Retina (tissue), 1 donor: Measurements from ENCODE around the gene SLC7A1.
A peak's percentile ranks its signal among the peaks of the same experiment; 100 is the strongest.

Experiments
- DNase-seq: peaks from one replicate; pipeline ENCODE4 v3.0.0-alpha.2; 2016

Gene SLC7A1

GRCh38 chr13:29508130-29508875 lies 87.2 kb downstream of the SLC7A1 start:
- DNase-seq = peak; percentile 92

DNA sequence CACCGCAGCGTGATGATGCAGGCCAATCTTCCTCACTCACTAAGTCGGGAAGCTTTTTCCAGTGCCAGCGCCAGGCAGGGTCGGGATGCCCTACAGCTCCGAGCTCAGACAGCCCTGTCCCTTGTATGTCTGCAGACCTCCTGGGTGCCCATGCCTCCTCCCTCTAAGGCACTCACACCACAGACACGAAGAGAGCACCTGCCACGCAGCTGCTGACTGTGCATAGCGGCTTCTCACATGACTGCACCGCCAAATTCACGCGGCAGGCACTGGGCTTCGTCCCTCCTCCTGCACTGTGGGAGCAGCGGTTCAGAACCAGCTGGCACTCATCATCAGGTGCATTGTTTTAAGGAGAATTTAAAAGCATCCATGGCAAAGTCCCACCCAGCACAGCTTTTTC lies 88.1 kb downstream of the SLC7A1 start:
- peak; percentile 67 for DNase-seq

- no peak for DNase-seq
Observed at GRCh38 chr13:29505950-29506349, 89.5 kb downstream of the SLC7A1 start.

GRCh38 chr13:29505511-29505910 lies 90.0 kb downstream of the SLC7A1 start:
- no peak for DNase-seq

- no peak for DNase-seq
Observed at GRCh38 chr13:29504691-29505090, 90.8 kb downstream of the SLC7A1 start.

GRCh38 chr13:29503041-29503837 lies 92.2 kb downstream of the SLC7A1 start:
- DNase-seq = no peak

GRCh38 chr13:29502391-29503008 lies 93.0 kb downstream of the SLC7A1 start:
- DNase-seq = no peak

DNA sequence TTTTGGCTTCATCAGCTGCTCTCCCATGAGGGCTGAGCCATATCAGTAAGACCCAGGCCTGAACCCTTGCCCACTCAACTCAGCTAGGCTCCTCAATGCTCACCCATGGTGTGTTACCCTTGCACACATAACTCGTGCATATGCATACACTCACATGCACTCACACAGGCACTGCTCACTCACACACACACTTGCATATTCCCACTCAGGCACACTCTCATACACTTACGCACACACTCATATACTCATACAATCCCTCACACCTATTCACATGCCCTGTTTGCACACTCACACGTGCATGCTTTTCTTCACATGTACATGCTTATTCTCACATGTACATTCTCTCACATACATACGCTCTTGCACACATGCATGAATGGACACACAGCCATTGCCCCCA lies 93.8 kb downstream of the SLC7A1 start:
- no peak for DNase-seq

- DNase-seq = no peak
Observed at GRCh38 chr13:29500386-29500785, 95.1 kb downstream of the SLC7A1 start.

DNA sequence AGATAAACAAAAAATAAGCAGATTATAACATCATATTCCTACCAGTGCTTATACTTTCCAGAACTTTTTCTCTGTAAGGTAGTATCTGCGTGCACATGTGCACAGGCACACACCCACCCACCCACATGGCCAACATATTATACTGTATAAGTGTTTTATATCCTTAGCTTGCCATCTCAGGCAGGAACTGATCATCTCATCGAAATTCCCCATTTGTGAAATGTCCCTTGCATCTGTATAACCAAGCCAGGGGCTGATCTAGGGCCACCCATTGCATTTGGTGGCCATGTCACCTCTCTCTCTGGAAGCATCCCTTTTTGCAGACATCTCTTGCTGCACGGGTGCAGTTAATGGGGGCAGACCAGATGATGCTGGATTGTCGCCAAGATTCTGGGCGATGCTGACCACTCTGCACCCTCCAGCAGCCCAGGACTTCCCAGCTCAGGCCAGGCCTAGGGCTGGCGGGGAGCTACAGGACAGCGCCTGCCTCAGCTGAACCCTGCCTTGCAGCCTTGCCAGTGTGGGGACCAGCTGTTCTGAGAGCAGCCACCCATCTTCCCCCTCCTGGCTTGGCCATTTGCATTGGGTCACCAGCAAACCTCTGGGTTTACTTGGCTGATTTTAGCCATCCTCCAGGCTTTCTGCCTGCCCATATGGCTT lies 95.9 kb downstream of the SLC7A1 start:
- DNase-seq = no peak

GRCh38 chr13:29498426-29499040 lies 97.0 kb downstream of the SLC7A1 start:
- no peak for DNase-seq

- peak; percentile 87 for DNase-seq
Observed at GRCh38 chr13:29497137-29497654, 98.3 kb downstream of the SLC7A1 start.

- DNase-seq = no peak
Observed at GRCh38 chr13:29496241-29496712, 99.2 kb downstream of the SLC7A1 start.

GRCh38 chr13:29494520-29494919 lies 101.0 kb downstream of the SLC7A1 start:
- no peak for DNase-seq

DNA sequence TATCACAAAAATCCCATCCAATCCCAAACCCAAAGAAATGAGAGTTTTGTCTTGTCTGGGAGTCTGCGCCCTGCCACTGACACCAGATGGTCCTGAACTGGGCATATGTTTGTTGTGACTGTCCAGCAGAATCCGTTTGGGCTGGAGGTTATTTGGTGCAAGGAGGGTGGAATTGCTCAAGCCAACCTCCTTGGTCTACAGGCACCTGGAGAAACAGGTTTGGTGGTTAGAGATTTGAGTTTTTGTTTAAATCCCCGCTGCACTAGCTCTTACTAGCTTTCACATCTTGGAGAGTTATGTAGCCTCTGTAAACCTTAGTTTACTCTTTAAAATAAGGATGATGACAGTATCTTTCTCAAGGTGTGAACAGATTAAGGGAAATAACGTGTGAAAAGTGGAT lies 101.7 kb downstream of the SLC7A1 start:
- DNase-seq = no peak

DNA sequence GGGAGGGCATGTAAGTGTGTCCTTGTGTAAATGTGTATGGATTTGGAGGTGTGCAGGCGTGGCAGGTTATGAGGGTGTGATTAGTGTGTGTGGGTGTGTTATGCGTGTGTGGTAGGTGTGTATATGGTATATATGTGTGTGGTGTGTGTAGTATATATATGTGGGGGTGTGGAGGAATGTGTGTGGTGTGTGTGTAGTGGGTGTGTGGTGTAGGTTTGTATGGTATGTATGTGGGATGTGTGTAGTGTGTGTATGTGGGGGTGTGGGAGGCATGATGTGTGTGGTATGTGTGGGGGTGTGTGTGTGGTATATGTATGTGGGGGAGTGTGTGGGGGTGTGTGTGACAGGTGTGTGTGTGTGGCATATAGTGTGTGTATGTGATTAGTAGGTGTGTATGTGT lies 104.2 kb downstream of the SLC7A1 start:
- no peak for DNase-seq

DNA sequence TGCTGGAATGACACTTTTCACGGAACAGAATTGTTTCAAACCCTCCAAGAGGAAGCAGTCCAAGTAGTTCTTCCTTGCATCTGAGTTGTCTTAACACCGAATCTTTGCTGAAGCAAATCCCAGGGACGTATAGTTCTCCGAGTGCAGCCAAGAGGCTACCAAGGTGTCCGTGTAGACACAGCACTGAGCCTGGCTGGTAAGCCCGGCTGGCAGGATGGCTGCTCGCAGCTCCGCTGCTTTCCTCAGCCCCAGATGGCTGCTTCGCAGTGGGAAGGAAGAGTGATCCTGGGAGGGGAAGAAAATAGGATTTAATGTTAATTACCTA lies 105.0 kb downstream of the SLC7A1 start:
- peak; percentile 59 for DNase-seq

DNA sequence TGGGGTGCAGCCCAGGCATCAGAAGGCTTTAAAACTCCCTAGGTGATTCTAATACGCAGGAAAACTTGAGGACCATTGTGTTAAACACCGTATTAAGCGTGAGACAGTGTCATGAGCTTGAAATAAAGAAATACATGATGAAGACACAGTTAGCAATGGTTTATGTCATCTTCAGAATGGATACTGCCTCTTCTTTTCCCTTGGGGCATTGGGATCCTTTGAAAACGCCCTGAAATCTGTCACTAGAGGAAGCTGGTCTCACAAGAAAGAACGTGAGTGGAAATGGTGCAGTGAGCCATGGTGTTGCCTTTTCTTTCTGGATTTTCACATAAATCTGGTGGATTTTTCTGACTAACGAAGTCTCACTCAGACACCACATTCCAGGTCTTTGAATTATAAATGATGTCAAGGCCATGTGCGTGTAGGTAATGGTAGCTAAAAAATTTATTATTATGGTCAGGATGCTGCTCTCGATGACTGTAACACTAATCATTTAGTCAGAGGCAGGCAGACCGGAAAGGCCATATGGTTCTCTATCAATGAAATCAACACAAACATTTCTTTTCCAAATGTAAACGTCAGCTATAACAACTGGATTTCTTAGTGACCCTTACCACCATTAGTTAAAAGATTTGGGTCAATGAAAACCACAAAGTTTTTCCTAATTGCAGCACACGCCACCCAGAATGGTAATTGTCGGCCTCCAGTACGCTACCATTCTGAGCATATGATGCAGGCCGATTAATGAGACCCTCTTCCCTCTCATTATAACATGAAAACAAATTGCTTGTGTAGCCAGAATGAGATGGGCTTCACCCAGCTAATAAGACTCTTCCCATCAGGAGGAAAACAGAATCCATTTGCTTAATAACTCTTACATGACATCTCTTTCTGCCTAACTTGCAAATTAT lies 105.6 kb downstream of the SLC7A1 start:
- peak; percentile 58 for DNase-seq

GRCh38 chr13:29487466-29488454 lies 107.7 kb downstream of the SLC7A1 start:
- no peak for DNase-seq

DNA sequence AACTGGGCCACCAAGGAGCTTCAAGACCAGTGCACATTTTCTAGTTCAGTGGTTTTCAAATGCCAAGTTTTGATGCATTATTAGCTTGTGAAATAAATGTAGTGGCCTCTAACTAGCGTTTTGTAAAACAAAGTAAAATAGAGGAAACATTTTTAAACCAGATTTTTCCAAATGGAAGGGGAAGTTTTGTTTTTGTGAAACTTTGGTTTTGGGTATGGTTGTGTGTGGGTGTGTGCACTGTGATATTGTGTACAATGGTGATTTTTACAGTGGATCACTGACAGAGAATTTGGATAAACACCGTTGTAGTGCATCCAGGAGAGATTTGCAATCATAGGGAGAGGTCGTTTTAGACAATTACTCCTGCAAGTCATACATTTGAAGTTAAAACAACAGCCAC lies 108.9 kb downstream of the SLC7A1 start:
- DNase-seq = no peak
